ENCODE data around the gene MGAT4B.

MGAT4B gene

GRCh38 chr5:179805529-179806249 lies 977 bp downstream of the MGAT4B start:
- peak in 1 of 2 donors; percentile 50 for DNase-seq

DNA sequence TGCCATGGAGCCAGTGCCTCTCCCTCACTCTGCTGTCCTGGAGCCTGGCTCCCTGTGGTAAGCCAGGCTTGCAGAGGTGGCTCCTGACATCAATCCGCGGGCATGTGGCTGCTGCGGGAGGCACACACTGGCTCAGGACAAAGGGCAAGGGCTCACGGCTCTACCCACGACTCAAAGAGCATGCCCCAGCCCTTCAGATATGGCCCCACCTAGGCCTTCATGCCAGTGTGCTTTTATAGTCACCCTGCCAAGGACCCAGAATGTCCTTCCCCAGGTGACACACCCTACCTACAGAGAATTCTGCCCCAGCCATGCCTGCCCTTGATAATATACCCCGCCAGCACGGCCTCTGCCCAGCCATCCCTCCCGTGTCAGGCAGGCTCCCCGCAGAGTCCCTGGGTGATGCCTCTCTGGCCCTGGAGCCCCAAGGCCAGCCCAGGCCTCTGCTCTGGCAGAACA lies 1.6 kb downstream of the MGAT4B start:
- no peak for DNase-seq

GRCh38 chr5:179804555-179804947 lies 2.1 kb downstream of the MGAT4B start:
- no peak for DNase-seq

DNA sequence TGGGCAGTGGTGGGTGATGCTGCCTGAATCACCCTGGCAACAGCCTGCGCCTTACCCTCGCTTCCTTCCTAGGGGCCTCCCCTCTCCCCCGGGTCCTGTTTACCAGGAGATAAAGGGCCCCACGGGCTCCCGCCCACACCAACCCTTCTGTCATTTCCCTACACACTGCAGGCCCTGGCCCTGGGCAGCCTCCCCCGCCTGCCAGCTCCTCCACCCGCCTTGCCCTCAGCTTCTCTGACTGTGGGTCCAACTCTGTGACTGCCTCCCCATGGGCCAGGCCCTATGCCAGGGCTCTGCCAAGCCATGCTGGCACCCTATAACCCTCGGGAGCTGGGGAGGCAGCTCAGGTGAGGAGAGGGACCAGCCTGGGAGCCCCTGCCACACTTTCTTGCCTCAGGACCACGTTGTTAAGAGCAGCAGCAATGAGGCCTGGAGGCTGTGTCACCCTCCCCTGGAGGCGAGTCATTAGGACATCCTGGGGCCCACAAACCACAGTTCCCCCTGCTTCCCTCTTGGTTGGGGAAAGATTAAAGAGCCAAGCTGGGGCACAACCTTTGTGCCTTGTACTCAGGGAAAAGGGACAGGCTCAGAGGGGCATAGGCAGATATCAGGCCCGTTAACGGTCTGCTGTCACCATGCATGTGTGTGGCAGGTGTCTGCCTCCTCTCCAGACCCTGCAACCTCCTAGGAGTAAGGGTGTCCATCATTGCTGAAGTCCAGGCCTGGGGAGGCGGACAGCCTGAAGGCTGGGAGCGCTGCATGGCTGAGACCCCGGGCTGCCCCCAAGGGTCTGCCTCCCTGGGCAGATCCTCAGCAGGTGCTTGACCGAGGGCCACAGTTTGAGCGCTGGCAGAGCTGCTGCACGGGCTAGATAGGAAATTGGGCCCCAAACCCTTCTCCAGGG lies 2.8 kb downstream of the MGAT4B start:
- DNase-seq, result no peak

DNA sequence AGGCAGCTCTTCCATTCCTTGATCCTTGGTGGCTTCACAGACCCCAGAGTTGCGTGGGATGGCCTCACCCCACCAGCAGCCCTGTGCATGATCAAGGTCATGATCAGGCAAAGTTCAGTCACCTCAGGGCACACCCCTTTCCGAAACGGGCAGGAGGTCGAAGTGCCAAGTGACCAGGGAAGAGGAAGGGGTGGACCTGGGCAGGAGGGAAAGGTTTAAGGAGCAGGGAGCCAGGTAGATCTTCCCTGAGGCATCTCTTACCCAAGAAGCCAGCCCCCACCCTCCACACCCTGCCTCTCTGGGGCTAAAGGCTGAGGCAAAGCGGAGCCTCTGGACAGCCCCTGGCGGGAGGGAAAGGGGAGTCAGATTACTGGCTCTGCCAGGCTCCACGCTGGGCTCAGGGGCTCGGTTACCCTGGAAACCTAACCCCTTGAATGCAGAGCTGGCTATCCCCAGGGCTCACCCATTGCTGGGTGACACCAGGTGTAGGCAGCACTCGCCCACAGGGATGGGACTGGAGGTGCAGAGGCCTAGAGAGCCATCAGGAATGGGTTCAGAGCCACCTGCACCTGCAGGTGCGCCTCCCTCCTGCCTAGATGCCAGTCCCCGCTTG lies 3.6 kb downstream of the MGAT4B start:
- DNase-seq, result no peak

- DNase-seq, result no peak
These were observed 4.3 kb downstream of the MGAT4B start for GRCh38 chr5:179802207-179802883.

- DNase-seq, result peak in 1 of 2 donors; percentile 45
These were observed 5.1 kb downstream of the MGAT4B start for GRCh38 chr5:179801304-179802206.

- no peak for DNase-seq
These were observed 5.9 kb downstream of the MGAT4B start for GRCh38 chr5:179800696-179801201.

GRCh38 chr5:179800071-179800695 lies 6.5 kb downstream of the MGAT4B start:
- no peak for DNase-seq

DNA sequence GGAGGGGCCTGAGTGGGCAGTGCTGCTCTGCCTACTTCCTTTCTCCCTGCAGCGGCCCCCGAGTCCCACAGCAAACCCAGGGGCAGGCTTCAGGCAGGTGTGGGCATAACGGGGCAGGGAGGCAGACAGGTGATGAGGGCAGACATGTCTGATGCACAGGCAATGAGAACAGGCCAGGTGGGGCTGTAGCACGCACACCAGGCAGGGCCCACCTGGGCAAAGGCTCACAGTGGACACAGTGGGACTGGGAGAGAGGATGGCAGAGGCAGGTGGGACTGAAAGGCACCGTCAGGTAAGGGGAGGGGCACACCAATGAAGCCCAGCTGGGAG lies 7.1 kb downstream of the MGAT4B start:
- no peak for DNase-seq

DNA sequence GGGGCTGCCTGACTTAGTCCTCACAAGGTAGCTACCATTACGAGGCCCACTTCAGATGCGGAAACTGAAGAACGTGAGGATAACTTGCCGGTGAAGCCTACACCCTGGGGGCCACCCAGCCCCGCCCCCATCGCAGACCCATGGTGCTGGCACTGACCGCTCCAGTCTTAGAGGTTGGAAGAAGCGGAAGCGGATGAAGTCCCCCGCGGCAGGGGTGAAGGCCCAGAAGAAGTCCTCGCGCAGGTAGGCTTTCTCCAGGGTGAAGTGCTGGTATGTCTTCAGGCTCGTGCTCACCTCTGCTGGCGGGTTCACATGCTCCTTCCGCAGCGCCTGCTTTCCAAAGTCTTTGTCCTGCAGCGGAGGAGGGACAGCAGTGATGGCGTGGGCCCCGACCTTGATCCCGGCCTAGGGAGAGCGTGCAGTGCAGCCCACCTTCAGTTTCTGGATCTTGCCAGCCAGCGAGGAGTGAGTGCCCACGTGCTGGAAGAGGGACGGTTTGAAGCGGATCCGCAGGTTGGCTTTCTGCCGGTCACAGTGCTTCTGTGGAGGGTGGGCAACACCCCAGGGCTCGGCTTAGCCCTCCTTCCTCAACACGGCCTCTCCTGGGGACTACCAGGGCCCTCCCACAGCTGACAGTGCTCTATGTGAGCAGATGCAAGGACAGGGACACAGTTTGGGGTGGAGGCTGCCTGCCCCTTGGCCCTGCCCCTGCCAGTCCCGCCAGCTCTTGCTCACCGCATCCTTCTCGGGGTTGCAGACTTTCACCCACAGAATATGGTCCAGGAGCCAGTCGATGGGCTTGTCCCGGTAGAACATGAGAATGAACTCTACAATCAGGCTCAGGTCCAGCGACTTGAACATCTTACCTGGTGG lies 7.7 kb downstream of the MGAT4B start:
- no peak for DNase-seq

DNA sequence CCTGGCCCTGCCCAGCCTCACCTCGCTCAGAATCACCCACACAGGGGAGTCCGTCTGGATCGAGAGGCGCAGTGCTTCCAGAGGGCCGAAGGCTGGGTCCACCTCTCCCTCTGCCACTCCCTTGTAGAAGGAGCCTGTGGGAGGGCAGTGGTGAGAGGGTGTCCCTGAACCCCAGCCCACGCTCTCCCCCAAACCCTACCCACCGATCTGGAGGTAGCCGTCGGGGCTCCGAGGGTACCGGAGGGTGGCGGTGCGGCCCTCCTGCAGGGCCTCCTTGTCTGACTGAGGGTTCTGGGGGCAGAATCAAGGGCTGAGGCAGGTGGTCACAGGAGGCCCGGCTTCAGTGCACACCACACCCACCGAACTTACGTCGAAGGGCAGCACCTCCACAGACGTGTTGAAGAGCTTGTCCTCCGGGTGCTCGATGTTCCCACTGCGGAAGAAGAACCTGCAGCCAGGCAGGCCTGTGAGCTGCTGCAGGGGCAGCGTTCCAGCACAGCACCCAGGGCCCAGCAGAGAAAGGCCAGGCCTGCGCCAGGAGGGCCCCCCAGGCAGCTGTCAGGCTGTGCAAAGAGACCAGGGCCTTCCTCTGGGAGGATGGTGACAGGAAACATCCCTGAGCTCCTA lies 8.4 kb downstream of the MGAT4B start:
- DNase-seq, result no peak

- DNase-seq, result no peak
These were observed 8.9 kb downstream of the MGAT4B start for GRCh38 chr5:179797741-179798140.

DNA sequence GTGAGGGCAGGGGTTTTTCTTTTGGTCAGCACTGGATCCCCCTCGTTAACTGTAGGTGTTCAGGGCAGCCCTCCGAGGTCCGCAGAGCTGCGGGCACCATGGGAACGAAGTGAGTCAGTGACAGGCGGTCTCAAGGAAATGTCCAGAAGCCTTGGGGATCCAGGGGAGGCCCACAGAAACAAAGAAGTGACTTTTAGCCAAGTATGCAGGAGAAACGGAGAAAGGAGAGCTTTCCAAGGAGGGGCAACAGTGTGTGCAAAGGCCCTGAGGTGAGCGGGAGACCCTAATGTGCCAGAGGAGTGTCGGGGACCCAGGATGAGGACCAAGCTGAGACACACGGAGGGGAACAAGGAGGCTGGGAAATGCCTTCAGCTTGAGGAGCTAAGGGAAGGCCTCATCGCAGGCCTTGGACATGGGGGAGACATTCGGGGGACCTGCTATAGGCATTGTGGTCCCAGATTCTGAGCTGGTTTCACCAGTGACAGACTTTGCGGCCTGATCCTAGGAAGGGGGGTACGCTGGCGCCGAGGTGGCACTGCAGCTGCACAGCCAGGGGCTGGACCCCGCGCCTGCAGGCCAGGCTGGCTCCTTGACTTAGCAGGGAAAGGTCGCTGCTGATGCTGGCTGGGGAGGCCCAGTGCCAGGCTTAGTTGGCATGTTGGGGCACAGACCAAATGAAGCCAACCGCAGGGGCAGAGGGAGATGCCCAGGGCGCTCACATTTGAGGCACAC lies 9.6 kb downstream of the MGAT4B start:
- DNase-seq, result no peak

- peak; percentile 59 to 66 for DNase-seq
These were observed 10.5 kb downstream of the MGAT4B start for GRCh38 chr5:179795863-179796833.

- DNase-seq, result no peak
These were observed 11.4 kb downstream of the MGAT4B start for GRCh38 chr5:179795049-179795862.

DNA sequence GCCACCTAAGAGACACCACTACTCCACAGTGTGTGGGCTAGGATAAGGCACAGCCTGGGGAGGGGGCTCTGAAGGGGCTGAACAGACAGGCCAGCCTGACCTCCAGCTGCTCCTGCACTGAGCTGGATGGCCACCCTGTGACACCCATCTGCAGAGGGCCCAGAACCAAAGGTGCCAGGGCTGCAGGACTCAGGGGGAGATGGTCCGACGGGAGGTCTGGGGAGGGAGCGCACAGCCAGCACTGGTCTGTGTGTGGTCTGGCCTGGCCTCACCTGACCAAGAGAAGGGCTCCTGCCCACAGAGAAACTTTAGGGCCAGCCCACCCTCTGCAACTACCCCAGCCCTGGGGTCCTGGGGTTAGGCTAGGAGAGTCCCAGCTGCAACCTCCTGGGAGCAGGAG lies 12.1 kb downstream of the MGAT4B start:
- DNase-seq, result no peak
